NCI-H226 (cell line): ENCODE measurements around the gene PSTK.

Experiments used
- DNase-seq: peaks from one replicate; pipeline ENCODE4 v3.0.0-alpha.2; 2015

PSTK gene

DNA sequence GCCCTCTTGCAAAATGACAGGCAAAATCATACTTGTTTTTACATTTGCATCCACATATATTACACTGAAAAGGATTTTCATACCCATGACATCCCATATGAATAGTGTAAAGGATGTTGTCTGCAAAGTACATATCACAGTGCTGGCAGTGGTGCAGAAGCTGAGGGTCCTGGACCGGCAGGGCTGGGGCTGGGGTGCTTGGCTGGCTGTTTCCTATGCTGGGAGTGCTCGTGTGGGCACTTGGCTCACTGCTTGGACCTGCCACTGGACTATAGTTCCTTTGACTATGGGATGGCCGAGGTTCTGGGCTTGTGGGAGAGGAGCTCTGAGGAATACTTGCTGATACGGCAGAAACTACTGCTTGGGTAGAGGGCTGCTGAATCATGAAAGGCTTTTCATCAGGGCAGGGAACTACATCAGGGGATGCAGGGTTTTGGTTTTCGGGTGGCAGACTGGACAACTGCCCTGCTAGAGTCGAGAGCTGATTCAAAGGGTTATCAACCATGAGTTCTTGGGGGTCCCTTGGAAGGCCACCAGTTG, 13.7 kb downstream of the PSTK start:
- DNase-seq: no peak

DNA sequence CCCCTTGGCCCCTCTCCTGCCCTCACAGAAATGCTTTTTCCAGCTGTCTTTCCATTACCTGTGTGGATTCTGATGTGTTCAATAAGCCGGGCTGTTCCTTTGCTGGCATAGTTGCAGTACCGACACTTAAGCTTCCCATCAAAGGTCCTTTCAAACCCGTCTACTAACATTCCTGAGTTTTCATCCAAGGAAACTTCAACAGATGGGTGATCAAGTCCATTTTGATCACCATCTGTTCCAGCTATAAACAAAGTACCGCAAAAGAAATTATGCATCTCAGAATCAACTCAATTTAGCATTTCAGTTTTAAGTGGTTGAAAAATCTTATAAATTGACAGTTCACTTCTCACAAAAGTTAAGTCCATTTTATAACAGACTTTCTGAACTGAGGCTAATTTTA, 15.7 kb downstream of the PSTK start:
- DNase-seq: no peak

DNA sequence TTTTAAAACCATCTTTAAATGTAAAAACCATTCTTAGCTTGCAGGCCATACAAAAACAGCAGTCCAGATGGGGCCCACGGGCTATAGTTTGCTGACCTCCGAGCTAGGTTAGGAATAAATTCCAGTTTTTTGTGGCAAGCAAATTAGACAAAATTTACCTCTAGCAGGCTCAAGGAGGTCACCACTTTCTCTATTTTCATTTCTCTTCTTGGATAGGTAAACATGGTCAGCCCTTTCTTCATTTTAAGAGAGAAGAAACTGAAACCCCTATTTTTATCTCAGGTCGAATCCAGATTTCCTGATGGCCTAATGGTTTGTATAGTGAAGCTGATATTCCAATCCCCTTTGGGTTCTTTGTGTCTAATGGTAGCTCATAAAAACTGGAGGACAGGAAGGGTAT, 17.7 kb downstream of the PSTK start:
- DNase-seq: no peak

- DNase-seq: no peak
Observed at GRCh38 chr10:122998360-122998917, 18.2 kb downstream of the PSTK start.

DNA sequence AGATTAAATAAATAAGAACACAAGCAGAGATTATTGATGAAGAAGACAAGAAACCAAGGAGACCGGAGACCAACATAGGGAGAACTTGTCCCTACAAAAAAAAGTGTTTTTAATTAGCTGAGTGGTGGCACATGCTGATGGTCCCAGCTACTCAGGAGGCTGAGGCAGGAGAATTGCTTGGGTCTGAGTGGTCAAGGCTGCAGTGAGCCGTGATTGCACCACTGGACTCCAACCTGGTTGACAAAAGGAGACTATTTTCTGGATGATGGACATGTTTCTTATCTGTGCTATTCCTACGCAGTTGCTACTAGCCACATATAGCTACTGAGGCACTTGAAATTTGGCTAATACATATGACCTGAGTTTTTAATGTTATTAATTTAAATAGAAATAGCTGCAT, 18.7 kb downstream of the PSTK start:
- no peak for DNase-seq

DNA sequence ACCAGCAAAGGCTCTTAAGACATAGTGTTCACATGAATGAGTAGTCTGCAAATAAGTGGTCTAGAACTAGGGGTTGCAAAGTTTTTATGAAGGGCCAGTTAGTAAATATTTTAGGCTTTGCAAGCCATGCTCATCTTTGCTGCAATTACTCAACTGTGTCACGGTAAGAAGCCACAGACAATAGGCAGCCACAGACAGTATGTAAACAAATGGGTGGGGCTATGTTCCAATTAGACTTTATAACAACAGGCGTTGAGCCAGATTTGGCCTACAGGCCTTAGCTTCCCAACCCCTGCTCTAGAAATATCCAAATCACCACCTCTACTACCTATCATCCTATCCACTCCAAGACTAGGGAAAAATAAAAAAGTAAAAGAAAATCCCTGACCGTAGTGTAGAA, 19.1 kb downstream of the PSTK start:
- no peak for DNase-seq

DNA sequence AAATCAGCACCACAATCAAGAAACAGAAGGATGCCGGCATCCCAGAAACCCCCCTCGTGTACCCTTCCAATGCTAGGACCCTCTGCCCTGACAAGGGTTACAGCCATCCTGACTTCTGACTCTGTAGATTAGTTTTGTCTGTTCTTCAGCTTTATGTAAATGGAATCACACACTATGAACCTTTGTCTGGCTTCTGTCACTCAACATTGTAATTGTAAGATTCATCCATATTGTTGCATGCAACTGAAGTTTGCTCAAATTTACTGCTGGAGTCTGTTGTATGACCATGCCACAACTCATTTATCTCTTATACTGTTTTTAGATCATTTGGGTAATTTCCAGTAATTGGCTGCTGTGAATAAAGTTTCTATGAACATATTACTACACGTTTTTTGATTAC, 20.0 kb downstream of the PSTK start:
- DNase-seq: no peak

- DNase-seq: no peak
Observed at GRCh38 chr10:123001370-123001769, 21.2 kb downstream of the PSTK start.

- DNase-seq: no peak
Observed at GRCh38 chr10:123004298-123004697, 24.1 kb downstream of the PSTK start.

DNA sequence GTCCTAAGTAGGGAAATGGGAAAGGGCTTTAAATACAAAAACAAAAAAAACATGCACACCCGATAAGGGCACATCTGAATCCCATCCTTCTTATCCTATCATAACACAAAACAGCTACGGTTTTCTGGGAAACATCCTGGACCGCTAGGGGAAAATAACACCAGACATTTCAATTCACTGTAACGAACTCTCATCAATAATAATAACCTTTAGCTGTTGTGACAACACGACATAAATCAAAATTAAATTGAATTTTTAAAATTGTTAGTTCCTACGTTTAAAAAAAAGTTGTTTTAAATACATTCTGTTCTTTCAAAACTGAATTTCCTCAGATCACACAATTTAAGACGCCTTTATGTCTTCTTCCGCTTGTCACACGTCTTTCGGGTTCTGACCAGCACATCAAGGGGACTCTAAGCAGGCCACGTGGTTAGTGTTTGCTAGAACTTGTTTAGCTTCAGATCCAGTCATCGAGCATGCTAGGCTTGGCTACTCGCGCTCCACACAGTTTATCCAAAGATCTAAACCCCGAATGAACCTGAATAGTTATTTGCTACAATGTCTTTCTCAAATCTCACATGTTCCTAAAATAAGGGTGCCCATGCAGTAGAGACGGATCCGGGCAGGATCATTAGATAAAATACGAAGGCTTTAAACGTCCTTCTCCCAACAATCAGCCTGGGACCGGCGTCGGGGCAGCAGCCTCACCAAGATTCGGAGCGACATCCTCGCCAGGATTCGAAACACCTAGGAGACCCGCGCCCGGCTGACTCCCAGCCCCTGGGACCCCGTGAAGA, 27.6 kb downstream of the PSTK start:
- DNase-seq: no peak

DNA sequence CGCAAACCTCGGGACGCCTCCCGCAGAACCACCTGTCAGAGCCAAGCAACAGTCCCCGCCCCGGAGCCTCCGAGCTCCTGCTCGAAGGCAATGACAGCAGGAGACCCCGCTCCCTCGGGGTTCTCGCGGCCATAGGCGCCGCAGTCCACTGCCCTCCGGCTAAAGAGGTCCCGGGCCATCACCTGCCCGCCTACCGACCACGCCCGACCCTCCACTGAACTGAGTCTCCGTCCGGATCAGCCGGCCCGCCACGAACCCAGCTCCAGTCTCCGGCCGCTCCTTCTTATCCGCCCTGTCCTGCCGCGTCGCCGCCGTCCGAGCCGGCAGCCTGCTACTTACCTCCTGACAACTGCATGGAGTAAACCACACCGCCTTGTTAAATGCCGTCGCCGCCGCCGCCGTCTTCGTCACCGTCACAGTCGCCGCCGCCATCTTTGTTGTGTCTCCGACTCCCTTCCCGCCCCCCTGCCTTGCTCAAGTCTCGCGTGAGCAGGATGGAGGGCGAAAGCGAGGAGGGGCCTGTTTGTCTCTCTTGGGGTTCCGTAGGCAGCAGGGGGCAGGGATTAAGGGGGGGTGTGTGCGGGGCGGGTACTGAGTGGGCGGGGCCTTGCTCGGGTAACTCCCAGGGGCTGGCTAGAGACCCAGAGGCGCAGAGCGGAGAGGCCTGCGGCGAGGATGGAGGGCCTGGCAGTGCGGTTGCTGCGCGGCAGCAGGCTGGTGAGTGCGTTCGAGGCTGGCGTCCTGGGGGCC, 28.3 kb downstream of the PSTK start, which contains the start of the genes ACADSB and IKZF5:
Gene ACADSB (plus strand): TSS at position 652 of the 750 bp plus-strand sequence. CDS start 24 bp downstream, at position 676.
Gene IKZF5 (minus strand): TSS at position 441 of the 750 bp plus-strand sequence. CDS start 10,170 bp downstream, outside the sequence.
- peak; percentile 68 for DNase-seq

GRCh38 chr10:123009105-123009820, 29.1 kb downstream of the PSTK start:
- DNase-seq: no peak

DNA sequence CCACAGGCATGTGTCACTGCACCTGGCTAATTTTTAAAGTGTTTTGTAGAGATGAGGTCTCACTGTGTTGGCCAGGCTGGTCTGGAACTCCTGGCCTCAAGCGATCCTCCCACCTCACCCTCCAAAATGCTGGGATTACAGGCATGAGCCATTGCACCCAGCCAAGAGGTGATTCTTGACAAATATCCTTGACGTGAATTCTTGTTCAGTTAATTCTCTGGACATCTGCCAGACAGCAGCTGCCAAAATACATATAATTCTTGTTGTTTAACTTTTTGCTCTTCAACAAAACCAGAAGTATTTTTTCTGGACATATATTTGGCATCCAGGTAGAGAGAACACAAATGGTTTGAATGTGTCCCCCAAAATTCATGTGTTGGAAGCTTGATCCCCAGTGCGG, 31.8 kb downstream of the PSTK start:
- no peak for DNase-seq

DNA sequence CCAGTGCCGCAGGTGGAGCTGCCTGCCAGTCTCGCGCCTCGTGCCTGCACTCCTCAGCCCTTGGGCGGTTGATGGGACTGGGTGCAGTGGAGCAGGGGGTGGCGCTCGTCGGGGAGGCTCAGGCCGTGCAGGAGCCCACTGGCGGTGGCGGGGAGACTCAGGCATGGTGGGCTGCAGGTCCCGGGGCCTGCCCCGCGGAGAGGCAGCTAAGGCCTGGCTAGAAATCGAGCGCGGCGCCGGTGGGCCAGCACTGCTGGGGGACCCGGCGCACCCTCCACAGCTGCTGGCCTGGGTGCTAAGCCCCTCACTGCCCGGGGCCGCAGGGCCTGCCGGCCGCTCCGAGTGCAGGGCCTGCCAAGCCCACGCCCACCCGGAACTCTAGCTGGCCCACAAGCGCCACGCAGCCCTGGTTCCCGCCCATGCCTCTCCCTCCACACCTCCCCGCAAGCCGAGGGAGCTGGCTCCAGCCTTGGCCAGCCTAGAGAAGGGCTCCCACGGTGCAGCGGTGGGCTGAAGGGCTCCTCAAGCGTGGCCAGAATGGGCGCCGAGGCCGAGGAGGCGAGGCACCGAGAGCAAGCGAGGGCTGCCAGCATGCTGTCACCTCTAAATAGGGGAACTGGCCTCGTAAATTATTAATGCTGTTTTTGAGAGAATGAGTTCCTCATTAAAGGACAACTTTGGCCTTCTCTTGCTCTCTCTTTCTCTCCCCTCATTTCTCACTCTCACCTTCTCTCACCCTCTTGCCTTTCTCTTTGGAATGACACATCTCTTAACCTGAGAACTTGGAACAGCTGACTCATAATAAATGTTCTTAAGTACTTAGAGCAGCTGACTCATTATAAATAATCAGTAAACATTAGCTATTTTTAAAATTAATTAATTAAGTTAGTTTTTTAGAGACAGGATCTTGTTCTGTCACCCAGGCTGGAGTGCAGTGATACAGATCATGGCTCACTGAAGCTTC, 33.5 kb downstream of the PSTK start:
- no peak for DNase-seq

- no peak for DNase-seq
Observed at GRCh38 chr10:123014772-123015171, 34.6 kb downstream of the PSTK start.

GRCh38 chr10:123016228-123016627, 36.0 kb downstream of the PSTK start:
- no peak for DNase-seq

GRCh38 chr10:123017421-123018165, 37.4 kb downstream of the PSTK start:
- no peak for DNase-seq

DNA sequence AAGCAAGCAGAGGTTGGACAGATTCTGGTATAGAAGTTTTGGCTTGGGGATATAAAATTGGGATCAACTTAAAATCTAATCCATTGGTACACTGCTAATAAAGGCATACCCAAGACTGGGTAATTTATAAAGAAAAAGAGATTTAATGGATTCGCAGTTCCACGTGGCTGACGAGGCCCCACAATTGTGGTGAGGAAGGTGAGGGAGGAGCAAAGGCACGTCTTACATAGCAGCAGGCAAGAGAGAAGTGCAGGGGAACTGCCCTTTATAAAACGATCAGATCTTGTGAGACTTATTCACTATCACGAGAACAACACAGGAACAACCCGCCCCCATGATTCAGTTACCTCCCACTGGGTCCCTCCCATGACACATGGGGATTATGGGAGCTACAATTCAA, 38.3 kb downstream of the PSTK start:
- DNase-seq: no peak

DNA sequence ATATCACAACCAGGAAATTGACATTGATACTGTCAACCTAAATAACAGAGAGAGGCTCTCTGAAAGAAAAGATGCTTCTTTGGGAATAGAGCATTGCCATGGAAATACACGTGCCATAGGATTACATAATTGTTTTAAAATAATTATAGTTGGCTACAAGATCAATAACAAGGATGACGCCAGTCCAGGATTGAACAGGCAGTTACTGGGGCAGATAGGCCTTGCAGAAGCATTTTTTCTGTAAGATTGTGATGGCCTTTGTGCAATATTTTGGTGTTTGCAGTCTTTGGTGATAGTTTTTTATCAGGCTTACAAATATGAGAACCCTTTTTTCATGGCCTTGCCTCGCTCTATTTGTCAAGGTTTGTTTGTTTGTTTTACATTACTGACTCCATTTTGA, 39.1 kb downstream of the PSTK start:
- DNase-seq: no peak

- DNase-seq: no peak
Observed at GRCh38 chr10:123019941-123020703, 39.9 kb downstream of the PSTK start.
